H1 (cell line): ENCODE measurements around the gene C14orf132.

ENCODE experiments used
- CTCF ChIP-seq, 3 experiments: IDR thresholded peaks; 1 replicate in 2 of 3; 2 replicates in 1 of 3; pipeline versions ENCODE4 v1.5.1 to v1.6.1; 2011; ENCODE audit warnings: low read length in 3 of 3, mild to moderate bottlenecking in 3 of 3, inconsistent platforms in 2 of 3, low read depth in 1 of 3, moderate library complexity in 1 of 3; ENCODE audit not compliant: insufficient read depth in 1 of 3; ENCODE audit errors: control extremely low read depth in 1 of 3
- POLR2A ChIP-seq, 2 experiments: IDR thresholded peaks; 1 replicate in 1 of 2; 2 replicates in 1 of 2; pipeline ENCODE4 v1.6.1; 2011; ENCODE audit warnings: low read depth in 2 of 2, low read length in 2 of 2, mild to moderate bottlenecking in 2 of 2; ENCODE audit errors: control extremely low read depth in 1 of 2
- POLR2AphosphoS5 ChIP-seq: IDR thresholded peaks from 2 replicates; pipeline ENCODE4 v1.6.1; 2011; ENCODE audit warnings: low read depth, low read length

GRCh38 chr14:96098999-96099335 is 59.8 kb downstream of the C14orf132 start:
- TF ChIP-seq CTCF (IDR thresholded peaks at IDR 0.05; ENCODE audit: control extremely low read depth in 1 of 3, insufficient read depth in 1 of 3, low read depth in 1 of 3, low read length in 3 of 3) (no peak), POLR2AphosphoS5 (no peak), POLR2A (IDR thresholded peaks at IDR 0.05; ENCODE audit: control extremely low read depth in 1 of 2, low read depth in 2 of 2, low read length in 2 of 2) (no peak)
